GM12878 (cell line): Measurements from ENCODE around the gene CLDN5. TPM values are rescaled to one million over a fixed set of nuclear protein-coding genes. Genes with fewer than 3 reads are reported as not detected.

ENCODE experiments used
- ATAC-seq: fragments of 200-7000 bp; cut with Tn5 transposase; 3 replicates; pipeline ENCODE4 v1.9.1; 2020; ENCODE audit warnings: mild to moderate bottlenecking, moderate library complexity
- BruUV-seq: library from RNA; stranded (reverse); fragments of 400-500 nt; replicated peaks from 2 replicates; lab custom pipeline; 2021; lab: Mats Ljungman, UMichigan
- CTCF ChIA-PET: fragments of 300-600 bp; sonication (Branson Sonifier 250); formaldehyde crosslinking; extraction: SDS; loops from one replicate; lab custom pipeline; 2021; ENCODE audit warnings: inconsistent platforms; lab: Yijun Ruan, JAX
- POLR2A ChIA-PET: fragments of 350-600 bp; formaldehyde crosslinking; extraction: SDS; loops from one replicate; lab custom pipeline; 2021; ENCODE audit warnings: inconsistent platforms; lab: Charles Lee
- RAD21 ChIA-PET: fragments of 300-600 bp; sonication (Branson Sonifier 250); formaldehyde crosslinking; loops from one replicate; lab custom pipeline; 2023; ENCODE audit warnings: antibody characterized with exemption; ENCODE audit not compliant: unreplicated experiment; lab: Charles Lee
- SMC1A ChIA-PET: fragments of 300-600 bp; sonication (Branson Sonifier 250); formaldehyde crosslinking; loops from one replicate; lab custom pipeline; 2023; ENCODE audit not compliant: unreplicated experiment, uncharacterized antibody; lab: Charles Lee
- DNase-seq: peaks from one replicate; pipeline ENCODE4 v3.0.0-alpha.2; 2011; ENCODE audit warnings: low read depth, low spot score
- FAIRE-seq: peaks from 3 replicates; lab custom pipeline; 2011; peaks lifted over from hg19 to GRCh38; lab: Jason Lieb, UNC
- H2AFZ ChIP-seq: 2 replicates; pipeline ENCODE4 v1.6.0; 2011; ENCODE audit warnings: low read depth, low read length, control low read depth; ENCODE audit not compliant: control insufficient read depth
- H3K27ac ChIP-seq: 2 replicates; pipeline ENCODE4 v1.5.1; 2011; ENCODE audit warnings: control low read depth; ENCODE audit not compliant: control insufficient read depth, insufficient read depth
- H3K27me3 ChIP-seq, 2 experiments: replicated peaks in 1 of 2; 2 replicates each; pipeline versions ENCODE4 v1.6.0 to v1.6.1; 2011; ENCODE audit warnings: low read length in 1 of 2; ENCODE audit not compliant: control insufficient read depth in 2 of 2, insufficient read depth in 2 of 2
- H3K36me3 ChIP-seq, 2 experiments: 2 replicates each; pipeline ENCODE4 v1.5.1; 2011; ENCODE audit warnings: low read length in 1 of 2; ENCODE audit not compliant: control insufficient read depth in 2 of 2, insufficient read depth in 2 of 2
- H3K4me1 ChIP-seq: 2 replicates; pipeline ENCODE4 v1.6.1; 2011; ENCODE audit warnings: mild to moderate bottlenecking, low read length, moderate library complexity, mixed read lengths; ENCODE audit not compliant: control insufficient read depth, insufficient read depth
- H3K4me2 ChIP-seq: 2 replicates; pipeline ENCODE4 v1.6.0; 2011; ENCODE audit warnings: control low read depth; ENCODE audit not compliant: control insufficient read depth, insufficient read depth
- H3K4me3 ChIP-seq: fragments of 200-600 bp; sonication (generic); 2 replicates; pipeline ENCODE4 v1.5.1; 2016
- H3K79me2 ChIP-seq: 2 replicates; pipeline ENCODE4 v1.6.0; 2011; ENCODE audit warnings: low read length; ENCODE audit not compliant: control insufficient read depth, insufficient read depth
- H3K9ac ChIP-seq: 2 replicates; pipeline ENCODE4 v1.8.0; 2011; ENCODE audit warnings: low read length, control low read depth, mixed read lengths; ENCODE audit not compliant: control insufficient read depth, insufficient read depth
- H3K9me3 ChIP-seq: replicated peaks from 3 replicates; pipeline ENCODE4 v1.5.1; 2011; ENCODE audit warnings: mild to moderate bottlenecking, low read length; ENCODE audit not compliant: control insufficient read depth, insufficient read depth
- H4K20me1 ChIP-seq: 2 replicates; pipeline ENCODE4 v1.6.0; 2011; ENCODE audit not compliant: control insufficient read depth, insufficient read depth
- BCL3 ChIP-seq: IDR thresholded peaks from 2 replicates; pipeline ENCODE4 v1.6.1; 2011; ENCODE audit warnings: borderline replicate concordance, low read depth, mild to moderate bottlenecking, moderate library complexity, low read length; ENCODE audit not compliant: insufficient read depth, poor library complexity, severe bottlenecking
- IKZF2 ChIP-seq, 2 experiments: fragments of 450-650 bp; IDR thresholded peaks; 2 replicates each; pipeline ENCODE4 v1.6.1; 2017; ENCODE audit warnings: mild to moderate bottlenecking in 2 of 2, moderate library complexity in 2 of 2
- RAD21 ChIP-seq: IDR thresholded peaks from 2 replicates; pipeline ENCODE4 v1.6.1; 2011; ENCODE audit warnings: mild to moderate bottlenecking, low read depth, low read length, moderate library complexity; ENCODE audit not compliant: insufficient read depth
- RUNX3 ChIP-seq: IDR thresholded peaks from 2 replicates; pipeline ENCODE4 v1.6.1; 2012; ENCODE audit warnings: low read length, inconsistent platforms
- ZBED1 ChIP-seq: IDR thresholded peaks from 2 replicates; pipeline ENCODE4 v1.6.1; 2016; ENCODE audit warnings: borderline replicate concordance
- WGBS: methylation state at CpG from one replicate; pipeline ENCODE4 v1.1.6; 2016; ENCODE audit warnings: low lambda C conversion rate; ENCODE audit not compliant: insufficient replicate concordance, insufficient coverage; ENCODE audit errors: missing lambda C conversion rate; 5-methylcytosine and 5-hydroxymethylcytosine counted together
- in situ Hi-C: fragments of 300-500 bp; cut with MboI; formaldehyde crosslinking; loops from 9 replicates; pipeline ENCODE4 v1.14.3; 2018; ENCODE audit warnings: mixed read lengths
- intact Hi-C: fragments of 100-400 bp; cut with micrococcal nuclease; formaldehyde crosslinking; loops from one replicate; pipeline ENCODE4 v1.14.2; 2022; ENCODE audit not compliant: unreplicated experiment
- polyA plus RNA-seq, 11 experiments: library from polyadenylated mRNA; depleted of rRNA in 4 of 11; unstranded in 6 of 11; stranded (reverse) in 5 of 11; fragments of >200 nt; fragmentation: Nextera tagmentation in 4 of 11; fragmentation: Illumina TruSeq in 1 of 11; extraction: Ambion mirVana in 4 of 11; extraction: Trizol in 1 of 11; gene quantifications; 1 replicate in 1 of 11; 2 replicates in 10 of 11; pipeline versions ENCODE4 v1.2.1 to v1.2.3, GENCODE V29; 2011 to 2016; ENCODE audit warnings: inconsistent platforms in 2 of 11, missing spikeins in 2 of 11, low read depth in 1 of 11
- total RNA-seq, 4 experiments: library from RNA; depleted of rRNA in 3 of 4; stranded (reverse); fragments of >200 nt in 3 of 4; fragmentation: Illumina TruSeq in 1 of 4; extraction: Trizol in 1 of 4; gene quantifications; 2 replicates each; pipeline versions ENCODE4 v1.2.1 to v1.2.3, GENCODE V29; 2013 to 2021

The CLDN5 gene
- total and polyA plus RNA-seq, 10 of the 15 experiments (the other 5 are each of a cell fraction or from before 2014, with no cell fraction given), result 0.15 TPM; not detected in 9

- POLR2A ChIA-PET, result no interaction called here
- Histone ChIP-seq H3K9me3 (no peaks in the 10 kb centered on the region), H3K4me1 (no peaks in the 10 kb centered on the region), H3K4me3 (no peak overlapping the region), H3K9ac (no peak overlapping the region), H3K27me3 (no peaks in the 10 kb centered on the region), H3K79me2 (no peaks in the 10 kb centered on the region), H3K36me3 (peaks cover 6 to 20% of the 10 kb centered on the region in 2 experiments; a peak in 3 of 4 replicates)
- WGBS, result 95% methylated on average over 10 of the region's 10 CpGs
- CTCF ChIA-PET, result no interaction called here
- SMC1A ChIA-PET, result no interaction called here
- RAD21 ChIA-PET, result no interaction called here
- in situ Hi-C loops, result loop anchor here (5.0 kb wide), 1 partner anchor 50 kb away; no protein-coding TSS in a partner anchor
- ATAC-seq, result no peak
- intact Hi-C loops, result no loop called here
- no peak for TF ChIP-seq IKZF2 (IDR thresholded peaks at IDR 0.05)
- TF ChIP-seq, all 136 proteins: peak for 0
- no peak overlapping the region for H3K27ac ChIP-seq
- no peak overlapping the region for H3K4me2 ChIP-seq
- BruUV-seq, result no TSS peak
- DNase-seq, result no peak
- no peaks in the 10 kb centered on the region for H4K20me1 ChIP-seq
- no peak for FAIRE-seq
- no peak overlapping the region for H2AFZ ChIP-seq
Measured at GRCh38 chr22:19517171-19517500, 7.1 kb downstream of the CLDN5 start.

DNA sequence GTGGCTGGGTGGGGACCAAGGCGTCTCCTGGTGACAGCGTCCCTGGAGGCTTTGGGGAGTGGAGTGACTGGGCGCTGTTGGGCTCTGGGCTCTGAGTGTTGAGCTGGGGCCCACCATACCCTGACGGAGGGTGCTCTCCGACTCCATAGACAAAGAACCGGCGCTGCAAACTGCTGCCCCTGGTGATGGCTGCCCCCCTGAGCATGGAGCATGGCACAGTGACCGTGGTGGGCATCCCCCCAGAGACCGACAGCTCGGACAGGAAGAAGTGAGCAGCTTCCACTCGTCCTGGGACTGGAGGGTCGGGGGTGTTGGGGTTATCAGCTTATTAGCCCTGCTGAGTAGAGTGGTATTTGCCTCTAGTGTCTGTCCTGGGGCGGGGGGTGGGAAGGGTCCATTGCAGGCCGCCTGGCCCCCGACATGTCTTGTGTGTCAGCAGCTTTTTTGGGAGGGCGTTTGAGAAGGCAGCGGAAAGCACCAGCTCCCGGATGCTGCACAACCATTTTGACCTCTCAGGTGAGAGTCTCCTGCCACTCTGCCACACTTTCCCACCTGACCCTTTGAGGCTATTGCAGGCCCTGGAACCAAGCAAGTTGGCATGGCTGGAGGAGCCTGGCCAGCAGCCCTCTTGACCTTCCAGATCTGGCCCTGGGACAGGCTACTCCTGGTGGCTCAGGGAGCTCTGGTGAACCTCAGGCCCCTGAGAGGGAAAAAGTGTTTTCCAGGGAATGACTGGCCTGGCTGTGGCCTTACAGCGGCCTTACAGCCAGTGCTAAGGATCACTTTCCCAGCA is 7.6 kb downstream of the CLDN5 start:
- WGBS, result 85% methylated on average over 19 of the region's 19 CpGs
- no peaks in the 10 kb centered on the region for H4K20me1 ChIP-seq
- intact Hi-C loops (no loop called here), in situ Hi-C loops (loop anchor here (5.0 kb wide), 1 partner anchor 51 kb away; no protein-coding TSS in a partner anchor)
- no peak overlapping the region for H2AFZ ChIP-seq
- CTCF ChIA-PET, result no interaction called here
- no peaks in the 10 kb centered on the region for H3K27me3 ChIP-seq
- RAD21 ChIA-PET, result no interaction called here
- peaks cover 6 to 20% of the 10 kb centered on the region in 2 experiments; a peak in 3 of 4 replicates for H3K36me3 ChIP-seq
- no peaks in the 10 kb centered on the region for H3K9me3 ChIP-seq
- no peak overlapping the region for H3K27ac ChIP-seq
- SMC1A ChIA-PET, result no interaction called here
- POLR2A ChIA-PET, result no interaction called here
- TF ChIP-seq RUNX3 (no peak), BCL3 (no peak), RAD21 (no peak), IKZF2 (IDR thresholded peaks at IDR 0.05) (no peak), ZBED1 (no peak)
- DNase-seq (no peak), ATAC-seq (no peak), FAIRE-seq (no peak)
- H3K4me3 ChIP-seq, result no peak overlapping the region
- H3K9ac ChIP-seq, result no peak overlapping the region
- H3K4me2 ChIP-seq, result no peak overlapping the region
- no TSS peak for BruUV-seq
- H3K79me2 ChIP-seq, result no peaks in the 10 kb centered on the region
- no peaks in the 10 kb centered on the region for H3K4me1 ChIP-seq
